ENCODE data around the gene LINGO1.

DNA sequence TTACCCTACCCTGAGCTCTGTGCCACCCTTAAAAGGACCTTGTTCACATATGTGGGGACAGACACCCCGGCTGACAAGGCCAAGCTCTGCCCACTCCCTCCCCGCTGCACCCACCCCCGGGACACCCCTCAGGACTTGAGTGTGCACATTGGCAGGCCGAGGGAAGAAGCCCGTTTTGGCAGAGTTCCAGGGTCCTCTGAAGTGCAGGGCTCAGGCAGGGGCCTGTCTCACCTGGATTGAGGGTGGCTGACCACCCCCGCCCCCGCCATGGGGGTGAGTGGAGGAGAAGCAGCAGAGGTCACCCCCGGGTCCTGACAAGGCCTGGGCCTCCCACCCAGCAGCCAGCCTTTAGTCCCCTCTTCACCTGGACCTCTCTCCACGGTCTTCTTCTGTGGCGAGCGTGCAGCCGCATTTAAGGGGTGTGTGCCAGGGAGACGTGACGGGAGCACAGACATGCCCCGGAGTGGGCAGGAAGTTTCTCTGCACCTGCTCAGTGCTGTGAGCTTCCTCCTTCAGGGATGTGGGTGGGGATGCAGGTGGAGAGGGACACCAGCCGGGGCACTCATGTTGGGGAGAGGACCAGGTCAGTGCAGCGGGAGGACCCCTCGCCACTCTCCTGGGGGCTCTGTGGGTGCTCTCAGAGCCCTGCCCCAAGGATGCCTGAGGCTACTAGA is 50.7 kb downstream of the LINGO1 start:
- TF ChIP-seq, protein P1, sequence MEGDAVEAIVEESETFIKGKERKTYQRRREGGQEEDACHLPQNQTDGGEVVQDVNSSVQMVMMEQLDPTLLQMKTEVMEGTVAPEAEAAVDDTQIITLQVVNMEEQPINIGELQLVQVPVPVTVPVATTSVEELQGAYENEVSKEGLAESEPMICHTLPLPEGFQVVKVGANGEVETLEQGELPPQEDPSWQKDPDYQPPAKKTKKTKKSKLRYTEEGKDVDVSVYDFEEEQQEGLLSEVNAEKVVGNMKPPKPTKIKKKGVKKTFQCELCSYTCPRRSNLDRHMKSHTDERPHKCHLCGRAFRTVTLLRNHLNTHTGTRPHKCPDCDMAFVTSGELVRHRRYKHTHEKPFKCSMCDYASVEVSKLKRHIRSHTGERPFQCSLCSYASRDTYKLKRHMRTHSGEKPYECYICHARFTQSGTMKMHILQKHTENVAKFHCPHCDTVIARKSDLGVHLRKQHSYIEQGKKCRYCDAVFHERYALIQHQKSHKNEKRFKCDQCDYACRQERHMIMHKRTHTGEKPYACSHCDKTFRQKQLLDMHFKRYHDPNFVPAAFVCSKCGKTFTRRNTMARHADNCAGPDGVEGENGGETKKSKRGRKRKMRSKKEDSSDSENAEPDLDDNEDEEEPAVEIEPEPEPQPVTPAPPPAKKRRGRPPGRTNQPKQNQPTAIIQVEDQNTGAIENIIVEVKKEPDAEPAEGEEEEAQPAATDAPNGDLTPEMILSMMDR (IDR thresholded peaks at IDR 0.05), result no peak
- no peak for TF ChIP-seq POLR2A (IDR thresholded peaks at IDR 0.05)

Measured in ovary (tissue), 3 donors.